Right cardiac atrium (tissue), 5 donors: Measurements from ENCODE around the gene RMND1. TPM values are rescaled to one million over a fixed set of nuclear protein-coding genes. Genes with fewer than 3 reads are reported as not detected.

Source experiments
- ATAC-seq, 2 donors: fragments of 200-7000 bp; cut with Tn5 transposase; one replicate each; pipeline versions ENCODE4 v1.8.0 to v1.9.1; 2020; ENCODE audit warnings: moderate library complexity in 2 of 2, mild to moderate bottlenecking in 1 of 2
- DNase-seq, 3 donors: peaks; one replicate each; pipeline ENCODE4 v3.0.0-alpha.2; 2020
- H3K27ac ChIP-seq: one replicate; pipeline ENCODE4 v1.5.1; 2013; ENCODE audit warnings: mild to moderate bottlenecking, low read length, control low read depth, moderate library complexity
- H3K27me3 ChIP-seq: one replicate; pipeline ENCODE4 v1.6.1; 2013; ENCODE audit not compliant: control insufficient read depth, insufficient read depth
- H3K4me1 ChIP-seq: one replicate; pipeline ENCODE4 v1.6.1; 2013; ENCODE audit warnings: low read length; ENCODE audit not compliant: control insufficient read depth, insufficient read depth
- H3K4me3 ChIP-seq: one replicate; pipeline ENCODE4 v1.5.1; 2013; ENCODE audit warnings: low read length, control low read depth
- H3K9me3 ChIP-seq: one replicate; pipeline ENCODE4 v1.6.1; 2013; ENCODE audit warnings: low read length; ENCODE audit not compliant: control insufficient read depth
- WGBS: extraction: QIAGEN DNeasy Blood & Tissue Kit; methylation state at CpG from one replicate; pipeline ENCODE4 v1.1.7; 2013; 5-methylcytosine and 5-hydroxymethylcytosine counted together
- intact Hi-C, 4 donors: fragments of 100-400 bp; cut with DNase I; formaldehyde crosslinking; loops; one replicate each; pipeline versions ENCODE4 v1.11.0 to v1.14.0; 2022 to 2023
- polyA plus RNA-seq: library from polyadenylated mRNA; stranded (reverse); fragments of 200-250 nt; gene quantifications from one replicate; pipeline ENCODE4 v1.2.3, GENCODE V29; 2013
- total RNA-seq, 4 donors: library from RNA; stranded (reverse); fragmentation: NEBNext Ultra II Directional; extraction: Animal tissue kit (Norgen Biotek cat#: 25700); gene quantifications; one replicate each; pipeline ENCODE4 v1.2.1, GENCODE V29; 2021
- donor health status: healthy with polysubstance abuse.
- donor health status: DM: no; HTN: yes; CAD: no.
- donor health status: DM: no; HTN: no; CAD: no.
- donor health status: DM: no; HTN: yes; CAD: no; lungs with severe emphysema.
- donor health status: DM: yes; HTN: yes; CAD: no.

Gene RMND1
- total and polyA plus RNA-seq, 5 donors, result 10.9 to 15.2 (median 11.9) TPM

GRCh38 chr6:151391471-151392413 lies 60.2 kb downstream of the RMND1 start, which contains the start of gene ZBTB2:
Gene ZBTB2, minus strand, starts transcription at chr6:151391559. Its CDS starts 17,922 bp downstream, at chr6:151373637.
- no peaks in the 10 kb centered on the region for H3K9me3 ChIP-seq
- whole genome bisulfite sequencing, result under 1% methylated on average over 52 of the region's 57 CpGs
- peak within 1 kb of the TSS; percentile 97 for H3K27ac ChIP-seq
- H3K27me3 ChIP-seq, result no peaks in the 10 kb centered on the region
- H3K4me1 ChIP-seq, result peaks cover 3% of the 10 kb centered on the region
- peak; percentile 75 to 90 (median 87) for DNase-seq
- ATAC-seq, result peak; percentile 8 to 12
- H3K4me3 ChIP-seq, result peak within 1 kb of the TSS; percentile 83
- intact Hi-C loops, result loop anchor here in 1 of 4 donors (10.0 kb wide), 1 partner anchor 63 kb away; the partner anchor contains the start of gene RMND1

GRCh38 chr6:151390851-151391470 lies 61.0 kb downstream of the RMND1 start:
- DNase-seq (peak; percentile 86 to 95 (median 89)), ATAC-seq (peak; percentile 46 to 58)
- Histone ChIP-seq H3K4me3 (peak overlapping the region; percentile 83), H3K4me1 (peaks cover 3% of the 10 kb centered on the region), H3K27ac (peak overlapping the region; percentile 97), H3K27me3 (no peaks in the 10 kb centered on the region), H3K9me3 (no peaks in the 10 kb centered on the region)
- intact Hi-C loops, result loop anchor here in 1 of 4 donors (10.0 kb wide), 1 partner anchor 64 kb away; the partner anchor contains the start of gene RMND1
- WGBS, result under 1% methylated on average over 74 of the region's 78 CpGs

- WGBS, result under 1% methylated on average over 79 of the region's 79 CpGs
- intact Hi-C loops, result loop anchor here in 1 of 4 donors (10.0 kb wide), 1 partner anchor 64 kb away; the partner anchor contains the start of gene RMND1
- H3K9me3 ChIP-seq, result no peaks in the 10 kb centered on the region
- peak overlapping the region; percentile 97 for H3K27ac ChIP-seq
- H3K27me3 ChIP-seq, result no peaks in the 10 kb centered on the region
- DNase-seq (peak; percentile 98 to 99 (median 99)), ATAC-seq (peak; percentile 94 to 95)
- H3K4me1 ChIP-seq, result peaks cover 3% of the 10 kb centered on the region
- peak overlapping the region; percentile 83 for H3K4me3 ChIP-seq
Observed at GRCh38 chr6:151390276-151390850, 61.6 kb downstream of the RMND1 start.

- no peaks in the 10 kb centered on the region for H3K9me3 ChIP-seq
- DNase-seq (peak; percentile 71 to 88 (median 83)), ATAC-seq (peak; percentile 30 to 34)
- H3K27ac ChIP-seq, result peak overlapping the region; percentile 81
- 0% methylated on average over 54 of the region's 54 CpGs for WGBS
- H3K4me3 ChIP-seq, result peak overlapping the region; percentile 83
- intact Hi-C loops, result loop anchor here in 1 of 4 donors (10.0 kb wide), 1 partner anchor 65 kb away; the partner anchor contains the start of gene RMND1
- H3K4me1 ChIP-seq, result peaks cover 3% of the 10 kb centered on the region
- no peaks in the 10 kb centered on the region for H3K27me3 ChIP-seq
Observed at GRCh38 chr6:151389618-151390275, 62.2 kb downstream of the RMND1 start.

GRCh38 chr6:151388997-151389617 lies 62.8 kb downstream of the RMND1 start:
- ATAC-seq, result peak in 1 of 2 donors; percentile 0
- Histone ChIP-seq H3K27ac (peak overlapping the region; percentile 82), H3K4me1 (peaks cover 3% of the 10 kb centered on the region), H3K27me3 (no peaks in the 10 kb centered on the region), H3K9me3 (no peaks in the 10 kb centered on the region), H3K4me3 (peak overlapping the region; percentile 83)
- WGBS, result 26% methylated on average over 12 of the region's 12 CpGs
- no peak for DNase-seq
- intact Hi-C loops, result no loop called here

- Histone ChIP-seq H3K27me3 (no peaks in the 10 kb centered on the region), H3K9me3 (no peaks in the 10 kb centered on the region), H3K4me1 (peaks cover 3% of the 10 kb centered on the region), H3K4me3 (no peak overlapping the region), H3K27ac (no peak overlapping the region)
- intact Hi-C loops, result no loop called here
- WGBS, result 90% methylated on average over 2 of the region's 2 CpGs
- no peak for DNase-seq
- ATAC-seq, result no peak
Observed at GRCh38 chr6:151388236-151388635, 63.7 kb downstream of the RMND1 start.

- ATAC-seq (no peak), DNase-seq (no peak)
- WGBS, result 89% methylated on average over 11 of the region's 11 CpGs
- Histone ChIP-seq H3K4me3 (no peak overlapping the region), H3K9me3 (no peaks in the 10 kb centered on the region), H3K27ac (no peak overlapping the region), H3K4me1 (peaks cover 2% of the 10 kb centered on the region), H3K27me3 (no peaks in the 10 kb centered on the region)
- intact Hi-C loops, result no loop called here
Observed at GRCh38 chr6:151387175-151387970, 64.6 kb downstream of the RMND1 start.

- no peaks in the 10 kb centered on the region for H3K9me3 ChIP-seq
- peaks cover 5% of the 10 kb centered on the region for H3K4me1 ChIP-seq
- no peak overlapping the region for H3K4me3 ChIP-seq
- ATAC-seq (no peak), DNase-seq (no peak)
- H3K27me3 ChIP-seq, result no peaks in the 10 kb centered on the region
- no peak overlapping the region for H3K27ac ChIP-seq
- intact Hi-C loops, result no loop called here
- WGBS, result 54% methylated on average over 1 of the region's 1 CpG
Observed at GRCh38 chr6:151385177-151385576, 66.7 kb downstream of the RMND1 start.

GRCh38 chr6:151384151-151384550 lies 67.8 kb downstream of the RMND1 start:
- no peak for DNase-seq
- peaks cover 5% of the 10 kb centered on the region for H3K4me1 ChIP-seq
- H3K27ac ChIP-seq, result no peak overlapping the region
- no peak for ATAC-seq
- H3K27me3 ChIP-seq, result no peaks in the 10 kb centered on the region
- H3K4me3 ChIP-seq, result no peak overlapping the region
- 80% methylated on average over 5 of the region's 5 CpGs for WGBS
- no peaks in the 10 kb centered on the region for H3K9me3 ChIP-seq
- intact Hi-C loops, result no loop called here
